ENCODE measurements around the gene CHI3L1. TPM values are rescaled to one million over a fixed set of nuclear protein-coding genes. Genes with fewer than 3 reads are reported as not detected.

Gene CHI3L1
- total RNA-seq, 4 donors from 2014 or later, result 2.9 to 23.2 TPM; not detected in 2

GRCh38 chr1:203200916-203201315, 14.4 kb upstream of the CHI3L1 start:
- H3K9me3 ChIP-seq, result no peaks in the 10 kb centered on the region
- in situ Hi-C loops (cut with MboI; ENCODE audit: low pct_ligation_motif_present in 1 of 4, low pct_unique_long_range_greater_than_20kb in 1 of 4, low sequenced_read_pairs in 3 of 4), result no loop called here
- 33 to 70% methylated on average over 1 of the region's 1 CpG for WGBS, 2 donors (ENCODE audit: low coverage in 1 of 2)

DNA sequence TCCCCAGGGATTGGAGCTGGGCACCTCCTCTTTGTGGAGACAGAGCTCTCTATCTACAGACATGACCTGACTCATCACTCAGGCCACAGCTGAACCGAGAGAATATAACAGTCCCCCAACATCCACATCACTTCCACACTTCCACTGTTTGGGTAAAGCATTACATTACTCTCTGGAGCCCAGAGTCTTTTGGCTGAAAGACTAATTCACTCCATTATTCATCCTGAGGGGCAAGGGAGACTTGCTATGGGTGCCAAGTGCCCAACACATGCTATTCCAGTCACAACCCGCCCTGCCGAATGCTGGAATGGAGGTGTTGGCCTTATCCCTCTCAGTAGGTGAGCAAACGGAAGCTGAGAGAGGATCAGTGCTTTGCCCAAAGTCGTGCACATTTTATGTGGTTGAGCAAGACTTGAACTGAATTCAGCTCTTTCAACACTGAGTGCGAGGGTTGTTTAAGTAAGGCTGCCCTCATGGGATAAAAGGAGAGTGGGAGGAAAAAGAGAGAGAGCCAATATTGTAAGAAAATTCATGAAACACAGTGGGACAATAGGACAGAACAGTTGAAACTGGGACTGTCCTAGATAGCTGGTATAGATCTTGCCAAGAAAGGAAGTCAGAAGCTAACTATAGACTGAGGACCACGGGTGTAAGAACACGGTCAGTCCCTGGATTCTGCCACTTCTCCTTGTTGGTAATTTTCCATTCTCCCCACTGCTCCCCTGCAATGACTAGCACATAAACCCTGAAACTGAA, 13.5 kb upstream of the CHI3L1 start:
- WGBS, 2 donors (ENCODE audit: low coverage in 1 of 2), result 67 to 68% methylated on average over 1 to 8 of the region's 8 CpGs
- in situ Hi-C loops (cut with MboI; ENCODE audit: low pct_ligation_motif_present in 1 of 4, low pct_unique_long_range_greater_than_20kb in 1 of 4, low sequenced_read_pairs in 3 of 4) (no loop called here), intact Hi-C loops (cut with DNase I; ENCODE audit: low total_unique reads) (no loop called here)
- H3K4me1 ChIP-seq, result peaks cover 0 to 6% (median 1%) of the 10 kb centered on the region in 4 donors
- H3K27ac ChIP-seq, result peak overlapping the region; percentile 45 to 69 (median 57)
- no peak for DNase-seq
- H3K27me3 ChIP-seq, result no peaks in the 10 kb centered on the region
- no peaks in the 10 kb centered on the region for H3K36me3 ChIP-seq
- TF ChIP-seq CTCF (IDR thresholded peaks at IDR 0.05) (no peak), POLR2AphosphoS5 (IDR thresholded peaks at IDR 0.05) (peak in 1 of 3 donors; percentile 51)
- H3K9me3 ChIP-seq, result no peaks in the 10 kb centered on the region
- no peak overlapping the region for H3K4me3 ChIP-seq

More at GRCh38 chr1:203200916-203201315, 14.4 kb upstream of the CHI3L1 start:
- no peaks in the 10 kb centered on the region for H3K36me3 ChIP-seq
- intact Hi-C loops (cut with DNase I; ENCODE audit: low total_unique reads), result no loop called here
- H3K27me3 ChIP-seq, result no peaks in the 10 kb centered on the region
- H3K4me1 ChIP-seq, result peaks cover 0 to 6% (median 1%) of the 10 kb centered on the region in 4 donors
- H3K4me3 ChIP-seq, result no peak overlapping the region
- TF ChIP-seq POLR2AphosphoS5 (IDR thresholded peaks at IDR 0.05), result no peak
- TF ChIP-seq EP300 (IDR thresholded peaks at IDR 0.05; ENCODE audit: low read depth), result no peak
- TF ChIP-seq POLR2A (IDR thresholded peaks at IDR 0.05), result no peak
- no peak for TF ChIP-seq CTCF (IDR thresholded peaks at IDR 0.05)
- H3K27ac ChIP-seq, result peak overlapping the region; percentile 45 to 69 (median 57)
- DNase-seq, result no peak

DNA sequence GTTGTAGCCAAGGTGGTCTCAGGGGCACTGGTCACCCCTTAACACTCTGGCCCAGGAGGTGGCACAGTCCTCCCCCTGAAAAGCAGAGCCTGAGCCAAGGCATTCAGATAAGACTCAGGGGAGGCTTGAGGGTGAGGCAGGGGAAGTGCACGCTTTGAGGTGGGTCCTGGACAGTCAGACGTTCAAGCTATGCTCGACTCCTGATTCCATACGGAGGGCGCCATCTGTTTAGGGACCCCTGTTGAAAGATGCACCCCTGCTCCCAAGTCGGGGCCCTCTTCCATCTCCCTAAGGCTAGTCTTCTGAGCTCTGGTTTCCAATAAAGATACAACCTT, 12.9 kb upstream of the CHI3L1 start:
- intact Hi-C loops (cut with DNase I; ENCODE audit: low total_unique reads), result no loop called here
- Histone ChIP-seq H3K27ac (peak overlapping the region; percentile 45 to 69 (median 57)), H3K9me3 (no peaks in the 10 kb centered on the region), H3K27me3 (no peaks in the 10 kb centered on the region), H3K4me1 (peaks cover 0 to 6% (median 1%) of the 10 kb centered on the region in 4 donors), H3K36me3 (no peaks in the 10 kb centered on the region), H3K4me3 (no peak overlapping the region)
- DNase-seq, result no peak
- 83 to 84% methylated on average over 1 to 6 of the region's 6 CpGs for WGBS, 2 donors (ENCODE audit: low coverage in 1 of 2)
- TF ChIP-seq POLR2A (IDR thresholded peaks at IDR 0.05), result no peak
- TF ChIP-seq CTCF (IDR thresholded peaks at IDR 0.05), result no peak
- TF ChIP-seq EP300 (IDR thresholded peaks at IDR 0.05; ENCODE audit: low read depth), result no peak
- TF ChIP-seq POLR2AphosphoS5 (IDR thresholded peaks at IDR 0.05), result no peak
- in situ Hi-C loops (cut with MboI; ENCODE audit: low pct_ligation_motif_present in 1 of 4, low pct_unique_long_range_greater_than_20kb in 1 of 4, low sequenced_read_pairs in 3 of 4), result no loop called here

DNA sequence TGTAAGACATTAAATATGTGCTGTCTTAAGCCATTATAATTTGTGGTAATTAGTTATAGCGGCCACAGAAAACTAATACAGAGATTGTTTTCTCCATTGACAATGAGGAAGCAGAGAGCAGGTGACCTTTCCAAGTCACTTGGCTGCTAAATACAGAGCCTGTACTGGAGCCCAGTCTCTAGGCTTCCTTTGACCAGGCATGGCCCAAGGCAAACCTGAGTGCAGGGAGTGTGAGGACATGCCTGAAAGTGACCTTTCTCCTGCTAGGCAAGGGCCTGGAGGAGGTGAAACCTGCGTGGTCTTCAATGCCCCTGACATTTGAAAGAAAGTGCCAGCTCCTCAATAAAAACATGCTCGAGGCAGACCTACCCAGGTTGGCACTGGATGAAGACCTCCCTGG, 12.5 kb upstream of the CHI3L1 start:
- DNase-seq, result no peak
- H3K4me1 ChIP-seq, result peaks cover 0 to 6% (median 1%) of the 10 kb centered on the region in 4 donors
- H3K36me3 ChIP-seq, result no peaks in the 10 kb centered on the region
- peak overlapping the region in 1 of 4 donors; percentile 45 for H3K27ac ChIP-seq
- H3K4me3 ChIP-seq, result no peak overlapping the region
- 75% methylated on average over 3 of the region's 3 CpGs; no CpG with 5 or more reads in 1 of the 2 donors for WGBS, 2 donors (ENCODE audit: low coverage in 1 of 2)
- intact Hi-C loops (cut with DNase I; ENCODE audit: low total_unique reads), result no loop called here
- TF ChIP-seq EP300 (IDR thresholded peaks at IDR 0.05; ENCODE audit: low read depth) (no peak), POLR2AphosphoS5 (IDR thresholded peaks at IDR 0.05) (no peak), CTCF (IDR thresholded peaks at IDR 0.05) (no peak), POLR2A (IDR thresholded peaks at IDR 0.05) (no peak)
- in situ Hi-C loops (cut with MboI; ENCODE audit: low pct_ligation_motif_present in 1 of 4, low pct_unique_long_range_greater_than_20kb in 1 of 4, low sequenced_read_pairs in 3 of 4), result no loop called here
- no peaks in the 10 kb centered on the region for H3K27me3 ChIP-seq
- H3K9me3 ChIP-seq, result no peaks in the 10 kb centered on the region

Measured in transverse colon (tissue), 4 donors.